GM12891 (cell line): ENCODE results near the gene PGRMC2.

Experiments
- POLR2A ChIP-seq: IDR thresholded peaks from 2 replicates; pipeline ENCODE4 v1.6.1; 2011; ENCODE audit warnings: low read depth, low read length, control low read depth
- POLR2AphosphoS5 ChIP-seq: IDR thresholded peaks from 2 replicates; pipeline ENCODE4 v1.6.1; 2011; ENCODE audit warnings: low read depth, low read length, control low read depth
- TAF1 ChIP-seq: IDR thresholded peaks from 2 replicates; pipeline ENCODE4 v1.6.1; 2011; ENCODE audit warnings: low read depth, low read length, control low read depth

- no peak for TF ChIP-seq POLR2AphosphoS5
- no peak for TF ChIP-seq POLR2A
- TF ChIP-seq TAF1 = no peak
Measured at GRCh38 chr4:128234836-128235235, 52.8 kb downstream of the PGRMC2 start.
